HG03139 (cell line): ENCODE results near the gene PTPRD.

ENCODE experiments used
- ATAC-seq: cut with Tn5 transposase; IDR thresholded peaks from one replicate; pipeline ENCODE4 v1.9.1; 2021; ENCODE audit not compliant: unreplicated experiment

PTPRD gene

GRCh38 chr9:8434621-8435020 is 2178.2 kb downstream of the PTPRD start:
- ATAC-seq: no peak

- no peak for ATAC-seq
Observed at GRCh38 chr9:8432224-8432623, 2180.6 kb downstream of the PTPRD start.

DNA sequence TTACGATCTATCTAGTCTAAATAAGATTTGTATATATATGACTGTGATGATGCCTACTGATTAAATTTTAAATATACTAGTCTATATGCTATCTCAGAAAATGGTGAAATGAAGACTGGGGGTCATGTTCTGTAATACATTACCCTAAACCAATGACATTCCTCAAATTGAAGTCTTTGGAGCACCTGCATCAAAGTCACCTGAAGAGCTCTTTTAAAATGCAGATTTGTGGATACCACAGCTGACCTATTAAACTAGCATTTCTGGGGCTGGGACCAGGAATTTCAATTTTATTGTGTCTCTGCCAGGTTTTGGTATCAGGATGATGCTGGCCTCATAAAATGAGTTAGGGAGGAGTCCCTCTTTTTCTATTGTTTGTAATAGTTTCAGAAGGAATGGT is 2181.3 kb downstream of the PTPRD start:
- ATAC-seq: no peak

DNA sequence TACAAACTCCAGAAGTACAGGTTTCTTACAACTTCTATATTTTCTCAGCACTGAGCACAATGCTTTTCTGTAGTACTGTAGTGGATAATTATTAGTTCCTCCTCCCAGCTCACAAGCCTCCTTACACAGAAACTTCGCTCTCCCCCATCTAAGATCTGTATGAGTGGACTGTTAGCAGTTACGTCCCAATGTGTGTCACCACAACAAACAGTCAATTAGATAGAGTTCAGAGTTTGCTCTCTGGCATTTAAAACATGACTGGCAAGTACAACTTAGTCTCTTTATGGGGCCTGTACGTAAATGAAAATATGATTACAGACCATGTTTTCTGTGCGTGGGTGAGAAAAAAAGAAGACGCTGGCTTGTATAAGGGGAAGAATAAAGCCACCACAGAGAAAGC is 2181.9 kb downstream of the PTPRD start:
- no peak for ATAC-seq

- no peak for ATAC-seq
Observed at GRCh38 chr9:8429768-8430167, 2183.0 kb downstream of the PTPRD start.

DNA sequence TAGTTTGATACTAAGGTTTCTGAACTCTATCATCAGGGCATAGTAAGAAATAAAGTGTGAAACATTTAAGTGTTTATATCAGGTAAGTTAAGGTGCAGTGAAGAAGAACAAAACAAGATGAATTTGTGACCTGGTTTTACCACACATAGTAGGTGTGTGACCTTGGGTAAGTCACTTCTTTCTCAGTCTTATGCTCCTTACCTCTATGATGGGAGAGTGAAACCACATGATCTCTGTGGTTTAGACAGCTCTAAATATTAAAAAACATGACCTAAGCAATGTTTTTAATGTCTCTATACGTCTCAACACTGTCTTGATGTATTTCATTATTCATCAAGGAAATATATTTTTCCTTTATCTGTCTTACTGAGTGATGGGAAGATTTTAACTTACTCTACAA is 2183.6 kb downstream of the PTPRD start:
- no peak for ATAC-seq

DNA sequence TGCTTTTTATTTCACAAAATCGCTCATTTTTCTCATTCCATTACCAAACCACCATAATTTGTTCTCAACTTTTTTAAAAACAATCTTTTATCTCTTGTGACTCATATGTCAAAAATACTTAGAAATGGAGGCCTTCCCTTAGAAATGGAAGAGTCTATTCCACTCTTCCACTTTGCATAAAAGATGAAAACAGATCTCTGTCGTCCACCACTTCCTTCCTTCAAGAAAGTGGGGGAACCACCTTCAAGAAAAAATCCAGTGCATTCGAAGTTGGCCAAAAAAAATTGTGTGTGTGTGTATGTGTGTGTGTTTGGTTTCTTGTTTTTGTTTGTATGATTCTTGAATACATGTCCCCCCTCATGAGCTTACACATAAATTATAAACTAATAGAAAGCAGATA is 2184.4 kb downstream of the PTPRD start:
- no peak for ATAC-seq

DNA sequence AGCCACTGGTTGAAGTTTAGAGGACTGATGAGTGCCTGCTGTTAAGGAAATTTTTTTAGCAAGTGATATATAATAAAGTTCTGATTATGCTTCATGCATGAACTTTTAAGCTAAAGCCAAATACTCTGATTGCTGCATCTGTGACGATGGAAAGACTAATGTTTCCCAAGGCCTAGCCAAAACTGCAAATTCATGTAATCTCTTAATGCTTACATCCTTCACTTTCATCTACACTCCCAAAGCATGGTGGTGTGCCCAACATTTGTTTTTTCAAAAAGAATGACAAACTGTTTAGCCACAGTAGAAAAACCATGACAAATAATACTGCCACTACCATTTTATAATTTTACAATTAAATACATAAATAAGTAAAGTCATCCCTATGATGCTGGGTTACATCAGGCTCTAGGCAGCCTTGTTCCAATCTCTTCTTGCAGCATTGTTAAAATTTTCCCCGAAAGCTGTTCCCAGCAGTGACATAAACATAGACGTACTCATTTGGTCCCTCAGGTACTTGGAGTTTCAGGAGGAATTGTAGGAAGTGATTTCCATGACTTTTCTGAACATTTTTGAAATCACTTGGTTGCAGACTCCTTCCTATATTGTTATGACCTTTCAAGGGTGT is 2187.9 kb downstream of the PTPRD start:
- ATAC-seq: no peak

- ATAC-seq: no peak
Observed at GRCh38 chr9:8420416-8420815, 2192.4 kb downstream of the PTPRD start.

GRCh38 chr9:8419596-8420275 is 2193.1 kb downstream of the PTPRD start:
- no peak for ATAC-seq

DNA sequence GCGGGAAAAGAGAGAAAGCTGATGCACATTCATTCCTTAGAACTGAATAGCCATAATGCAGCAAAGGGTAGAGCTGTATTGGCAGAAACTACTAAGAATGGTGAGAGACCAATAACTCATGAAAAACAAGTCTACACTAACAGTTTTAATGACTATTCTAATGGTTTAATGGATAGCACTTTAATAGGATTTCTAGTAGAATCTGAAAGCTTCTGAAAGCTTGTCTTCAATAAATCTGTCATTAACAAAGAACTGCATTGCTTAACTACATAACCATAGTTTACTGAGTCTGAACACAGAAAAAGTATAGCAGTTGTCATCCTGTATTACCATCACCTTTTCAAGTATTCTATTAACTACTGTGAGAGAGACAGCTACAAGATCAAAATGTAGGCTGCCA is 2195.5 kb downstream of the PTPRD start:
- no peak for ATAC-seq

GRCh38 chr9:8412327-8412726 is 2200.5 kb downstream of the PTPRD start:
- ATAC-seq: no peak

DNA sequence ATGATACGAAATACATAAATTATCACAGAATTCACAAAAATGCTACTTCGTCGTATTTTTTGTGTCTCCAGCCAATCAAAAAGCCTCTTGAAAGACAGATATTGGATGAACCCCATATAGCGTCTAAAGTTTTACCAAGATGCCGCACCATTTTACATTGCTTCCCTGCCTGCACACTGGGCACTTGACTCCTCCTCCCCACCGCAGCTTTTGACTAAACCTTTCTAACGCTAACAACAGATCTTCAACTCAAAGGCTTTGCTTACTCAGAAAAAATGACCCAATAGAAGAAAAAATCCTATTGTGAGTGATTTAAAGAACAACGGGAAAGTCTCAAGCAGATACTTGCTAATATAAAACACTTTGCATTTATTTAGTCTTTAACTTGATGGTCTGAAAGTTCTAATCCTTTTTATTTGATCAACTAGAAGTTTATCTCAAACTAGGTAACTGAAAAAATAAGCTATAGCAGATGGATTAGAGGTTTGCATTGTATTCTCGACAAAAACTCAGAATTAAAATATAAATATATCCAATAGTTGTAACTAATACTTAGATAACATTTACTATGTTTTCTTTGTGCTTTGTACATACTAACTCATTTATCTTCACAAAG is 2204.1 kb downstream of the PTPRD start:
- no peak for ATAC-seq

DNA sequence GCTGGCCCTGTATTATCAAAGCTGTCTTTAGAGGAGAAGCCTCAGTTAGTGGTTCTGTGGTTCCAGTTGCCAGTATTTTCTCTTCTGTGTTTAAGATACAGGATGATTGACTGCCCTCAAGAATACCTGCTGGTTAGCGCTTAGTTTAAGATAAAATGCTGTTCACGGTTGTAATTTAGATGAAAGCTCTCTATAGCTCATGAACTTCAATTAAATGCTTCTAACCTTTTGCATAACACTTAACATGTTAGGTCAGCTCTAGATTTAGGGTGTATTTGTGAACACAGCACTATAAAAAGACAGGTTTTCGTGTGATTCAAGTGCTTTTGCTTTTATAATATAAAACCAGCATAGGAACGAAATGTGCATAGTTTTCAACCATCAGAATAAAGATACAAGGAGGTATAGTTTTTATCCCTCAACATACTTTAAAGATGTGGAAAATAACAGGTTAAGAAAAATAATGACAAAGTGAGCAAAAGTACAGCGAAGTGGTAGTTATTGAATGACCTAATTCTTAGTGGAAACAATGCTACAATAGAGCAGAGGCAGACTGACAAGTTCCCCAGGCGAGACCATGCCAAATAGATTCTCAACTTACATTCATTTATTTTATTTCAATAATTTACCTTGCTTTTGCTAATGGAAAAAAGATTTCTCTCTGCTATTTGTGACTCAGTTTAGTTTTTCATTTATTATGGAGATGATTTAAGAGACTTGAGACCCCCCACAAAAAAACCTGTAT is 2210.7 kb downstream of the PTPRD start:
- no peak for ATAC-seq

GRCh38 chr9:8400378-8400777 is 2212.4 kb downstream of the PTPRD start:
- ATAC-seq: no peak

GRCh38 chr9:8395022-8395421 is 2217.8 kb downstream of the PTPRD start:
- ATAC-seq: no peak

GRCh38 chr9:8394341-8394740 is 2218.5 kb downstream of the PTPRD start:
- ATAC-seq: no peak

GRCh38 chr9:8392866-8393265 is 2219.9 kb downstream of the PTPRD start:
- no peak for ATAC-seq

DNA sequence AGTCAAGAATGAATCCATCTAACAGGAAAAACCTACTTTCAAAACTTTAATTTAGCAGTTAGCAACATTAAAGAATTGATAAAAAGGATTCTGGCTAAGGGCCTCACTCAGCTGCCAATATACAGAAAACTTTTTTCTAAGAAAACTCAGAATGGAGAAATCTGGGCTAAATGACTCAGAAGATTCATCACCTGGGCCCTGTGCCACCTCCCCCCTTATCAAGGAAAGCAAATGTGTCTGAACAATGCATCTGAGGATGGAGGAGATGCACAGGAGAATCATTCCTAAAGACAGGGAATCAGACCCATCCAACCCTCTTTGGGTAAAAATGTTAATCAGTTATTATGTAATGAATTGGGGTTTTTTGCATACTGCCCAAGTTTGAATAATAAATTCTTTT is 2221.2 kb downstream of the PTPRD start:
- no peak for ATAC-seq

- ATAC-seq: no peak
Observed at GRCh38 chr9:8391132-8391531, 2221.7 kb downstream of the PTPRD start.

- ATAC-seq: no peak
Observed at GRCh38 chr9:8390571-8390970, 2222.2 kb downstream of the PTPRD start.

DNA sequence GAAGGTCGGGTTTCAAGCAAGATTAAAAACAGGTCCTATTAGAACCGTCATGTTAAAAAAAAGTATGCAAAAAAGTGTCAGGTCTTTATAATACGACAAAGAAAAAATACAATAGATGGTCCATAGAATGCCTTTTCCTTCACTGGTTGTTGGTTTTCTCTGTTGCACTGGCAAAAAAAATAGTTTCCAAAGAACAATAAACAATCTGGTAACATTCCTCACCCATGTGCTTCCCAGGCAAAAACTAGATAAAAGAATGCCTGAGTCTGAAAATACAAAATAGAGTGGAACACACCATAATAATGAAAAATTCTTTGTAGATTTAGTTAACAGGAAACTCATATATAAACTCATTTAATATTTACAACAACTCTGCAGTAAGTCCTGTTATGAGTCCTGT is 2223.3 kb downstream of the PTPRD start:
- no peak for ATAC-seq
